ENCODE results near the gene ODF4. TPM values are rescaled to one million over a fixed set of nuclear protein-coding genes. Genes with fewer than 3 reads are reported as not detected.

ODF4 gene
- total and polyA plus RNA-seq, 10 of the 15 experiments (the other 5 are each of a cell fraction or from before 2014, with no cell fraction given) = not detected

GRCh38 chr17:8300627-8301242 is 38.9 kb upstream of the ODF4 start (continued):
- TF ChIP-seq RUNX3 (IDR thresholded peaks at IDR 0.05; ENCODE audit: low read length) (0 out of 2 replicates have a peak, but pooled peaks have one; percentile 16), PRDM15 (CRISPR knock-in tag; IDR thresholded peaks at IDR 0.05) (no peak), USF2 (IDR thresholded peaks at IDR 0.05; ENCODE audit: borderline replicate concordance, low read depth, low read length) (no peak), IKZF2 (IDR thresholded peaks at IDR 0.05) (0 out of 4 replicates have a peak, but pooled peaks of 1 of the 2 experiments have one; percentile 12), BCL11A (IDR thresholded peaks at IDR 0.05; ENCODE audit: low read depth, low read length) (no peak), RCOR1 (conservative IDR thresholded peaks at IDR 0.05; ENCODE audit: low read depth, low read length) (no peak), SMC3 (IDR thresholded peaks at IDR 0.05; ENCODE audit: borderline replicate concordance, low read length) (peak; percentile 91), ZNF592 (IDR thresholded peaks at IDR 0.05) (0 out of 2 replicates have a peak, but pooled peaks have one; percentile 22), CREB1 (IDR thresholded peaks at IDR 0.05; ENCODE audit: low read depth) (no peak), STAT1 (conservative IDR thresholded peaks at IDR 0.05) (no peak)
- TF ChIP-seq, protein P1, sequence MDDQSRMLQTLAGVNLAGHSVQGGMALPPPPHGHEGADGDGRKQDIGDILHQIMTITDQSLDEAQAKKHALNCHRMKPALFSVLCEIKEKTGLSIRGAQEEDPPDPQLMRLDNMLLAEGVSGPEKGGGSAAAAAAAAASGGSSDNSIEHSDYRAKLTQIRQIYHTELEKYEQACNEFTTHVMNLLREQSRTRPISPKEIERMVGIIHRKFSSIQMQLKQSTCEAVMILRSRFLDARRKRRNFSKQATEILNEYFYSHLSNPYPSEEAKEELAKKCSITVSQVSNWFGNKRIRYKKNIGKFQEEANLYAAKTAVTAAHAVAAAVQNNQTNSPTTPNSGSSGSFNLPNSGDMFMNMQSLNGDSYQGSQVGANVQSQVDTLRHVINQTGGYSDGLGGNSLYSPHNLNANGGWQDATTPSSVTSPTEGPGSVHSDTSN (IDR thresholded peaks at IDR 0.05; ENCODE audit: insufficient replicate concordance, low read depth, low read length) = peak; percentile 14
- TF ChIP-seq, protein P2, sequence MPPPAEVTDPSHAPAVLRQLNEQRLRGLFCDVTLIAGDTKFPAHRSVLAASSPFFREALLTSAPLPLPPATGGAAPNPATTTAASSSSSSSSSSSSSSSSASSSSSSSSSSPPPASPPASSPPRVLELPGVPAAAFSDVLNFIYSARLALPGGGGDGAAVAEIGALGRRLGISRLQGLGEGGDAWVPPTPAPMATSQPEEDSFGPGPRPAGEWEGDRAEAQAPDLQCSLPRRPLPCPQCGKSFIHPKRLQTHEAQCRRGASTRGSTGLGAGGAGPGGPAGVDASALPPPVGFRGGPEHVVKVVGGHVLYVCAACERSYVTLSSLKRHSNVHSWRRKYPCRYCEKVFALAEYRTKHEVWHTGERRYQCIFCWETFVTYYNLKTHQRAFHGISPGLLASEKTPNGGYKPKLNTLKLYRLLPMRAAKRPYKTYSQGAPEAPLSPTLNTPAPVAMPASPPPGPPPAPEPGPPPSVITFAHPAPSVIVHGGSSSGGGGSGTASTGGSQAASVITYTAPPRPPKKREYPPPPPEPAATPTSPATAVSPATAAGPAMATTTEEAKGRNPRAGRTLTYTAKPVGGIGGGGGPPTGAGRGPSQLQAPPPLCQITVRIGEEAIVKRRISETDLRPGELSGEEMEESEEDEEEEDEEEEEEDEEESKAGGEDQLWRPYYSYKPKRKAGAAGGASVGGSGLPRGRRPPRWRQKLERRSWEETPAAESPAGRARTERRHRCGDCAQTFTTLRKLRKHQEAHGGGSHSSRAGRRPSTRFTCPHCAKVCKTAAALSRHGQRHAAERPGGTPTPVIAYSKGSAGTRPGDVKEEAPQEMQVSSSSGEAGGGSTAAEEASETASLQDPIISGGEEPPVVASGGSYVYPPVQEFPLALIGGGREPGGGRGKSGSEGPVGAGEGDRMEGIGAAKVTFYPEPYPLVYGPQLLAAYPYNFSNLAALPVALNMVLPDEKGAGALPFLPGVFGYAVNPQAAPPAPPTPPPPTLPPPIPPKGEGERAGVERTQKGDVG (CRISPR knock-in tag; IDR thresholded peaks at IDR 0.05) = no peak
- TF ChIP-seq, protein P3, sequence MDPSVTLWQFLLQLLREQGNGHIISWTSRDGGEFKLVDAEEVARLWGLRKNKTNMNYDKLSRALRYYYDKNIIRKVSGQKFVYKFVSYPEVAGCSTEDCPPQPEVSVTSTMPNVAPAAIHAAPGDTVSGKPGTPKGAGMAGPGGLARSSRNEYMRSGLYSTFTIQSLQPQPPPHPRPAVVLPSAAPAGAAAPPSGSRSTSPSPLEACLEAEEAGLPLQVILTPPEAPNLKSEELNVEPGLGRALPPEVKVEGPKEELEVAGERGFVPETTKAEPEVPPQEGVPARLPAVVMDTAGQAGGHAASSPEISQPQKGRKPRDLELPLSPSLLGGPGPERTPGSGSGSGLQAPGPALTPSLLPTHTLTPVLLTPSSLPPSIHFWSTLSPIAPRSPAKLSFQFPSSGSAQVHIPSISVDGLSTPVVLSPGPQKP (IDR thresholded peaks at IDR 0.05; ENCODE audit: low read depth, low read length) = no peak
